CD4-positive, alpha-beta T cell treated with Interleukin-12 subunit alpha and Interleukin-12 subunit beta, for 1 hour (primary cell): ENCODE measurements around the gene ZNF738.

ENCODE experiments used
- DNase-seq: peaks from one replicate; pipeline ENCODE4 v3.0.0-alpha.2; 2020

ZNF738 gene

DNA sequence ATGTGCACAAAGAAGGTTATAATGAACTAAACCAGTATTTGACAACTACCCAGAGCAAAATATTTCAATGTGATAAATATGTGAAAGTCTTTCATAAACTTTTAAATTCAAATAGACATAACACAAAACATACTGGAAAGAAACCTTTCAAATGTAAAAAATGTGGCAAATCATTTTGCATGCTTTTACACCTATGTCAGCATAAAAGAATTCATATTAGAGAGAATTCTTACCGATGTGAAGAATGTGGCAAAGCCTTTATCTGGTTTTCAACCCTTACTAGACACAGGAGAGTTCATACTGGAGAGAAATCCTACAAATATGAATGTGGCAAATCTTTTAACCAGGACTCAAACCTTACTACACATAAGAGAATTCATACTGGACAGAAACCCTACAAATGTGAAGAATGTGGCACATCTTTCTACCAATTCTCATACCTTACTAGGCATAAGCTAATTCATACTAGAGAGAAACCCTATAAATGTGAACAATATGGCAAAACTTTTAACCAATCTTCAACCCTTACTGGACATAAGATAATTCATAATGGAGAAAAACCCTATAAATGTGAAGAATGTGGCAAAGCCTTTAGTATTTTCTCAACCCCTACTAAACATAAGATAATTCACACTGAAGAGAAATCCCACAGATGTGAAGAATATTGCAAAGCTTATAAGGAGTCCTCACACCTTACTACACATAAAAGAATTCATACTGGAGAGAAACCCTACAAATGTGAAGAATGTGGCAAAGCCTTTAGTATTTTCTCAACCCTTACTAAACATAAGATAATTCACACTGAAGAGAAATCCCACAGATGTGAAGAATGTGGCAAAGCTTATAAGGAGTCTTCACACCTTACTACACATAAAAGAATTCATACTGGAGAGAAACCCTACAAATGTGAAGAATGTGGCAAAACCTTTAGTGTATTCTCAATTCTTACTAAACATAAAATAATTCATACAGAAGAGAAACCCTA, 64.5 kb downstream of the ZNF738 start:
- no peak for DNase-seq
